ENCODE results near the gene EIF3I.
"Not testable (repeated sequence)": the region's sequence is repeated elsewhere in the genome, so short reads cannot be mapped to it uniquely, and the experiment has no call there.

EIF3I gene

DNA sequence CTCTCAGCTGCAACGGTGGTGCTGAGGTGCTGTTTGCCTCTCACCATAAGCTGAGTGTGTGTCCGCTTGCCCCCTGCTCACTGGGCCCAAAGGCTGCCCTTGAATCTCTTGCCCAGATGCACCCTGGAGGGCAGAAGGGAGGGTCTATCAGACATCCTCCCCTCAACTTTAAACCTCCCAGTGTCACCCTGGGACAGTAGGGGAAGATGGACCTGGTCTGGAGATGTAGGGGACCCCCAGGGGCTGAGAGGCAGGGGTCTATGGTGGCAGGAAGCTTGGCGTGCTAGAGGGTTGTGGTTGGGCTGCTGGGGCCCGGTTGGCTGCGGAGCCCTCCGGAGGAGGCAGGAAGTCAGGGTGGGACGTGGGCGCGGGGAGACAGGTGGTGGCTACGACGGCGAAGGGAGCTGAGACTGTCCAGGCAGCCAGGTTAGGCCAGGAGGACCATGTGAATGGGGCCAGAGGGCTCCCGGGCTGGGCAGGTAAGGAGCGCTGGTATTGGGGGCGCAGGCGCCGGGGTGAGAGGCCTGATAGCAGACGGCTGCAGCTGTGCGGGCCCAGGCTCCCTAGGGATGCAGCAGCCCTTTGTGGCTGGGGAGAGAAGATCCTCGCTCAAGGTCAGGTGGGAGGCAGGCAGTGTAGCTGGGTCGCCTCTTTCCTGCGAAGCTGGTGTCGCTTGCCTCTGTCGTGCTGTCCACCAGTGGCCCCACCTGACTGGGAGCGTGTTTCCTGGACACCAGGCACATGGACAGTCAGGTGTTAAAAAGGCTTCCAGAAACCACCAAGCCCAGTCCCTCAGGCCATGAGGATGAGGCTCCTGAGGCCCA is 28.9 kb downstream of the EIF3I start, which contains the start of gene LCK:
Gene LCK (plus strand): TSS at position 373 of the 824 bp plus-strand sequence. CDS start 23,065 bp downstream, outside the sequence.
- H3K4me3 ChIP-seq (ENCODE audit: extremely low read depth, insufficient read depth, low read length, poor library complexity, severe bottlenecking), result no peak within 1 kb of the TSS
- H3K9me3 ChIP-seq (ENCODE audit: control insufficient read depth, low read length), result no peaks in the 10 kb centered on the region
- peaks cover 14% of the 10 kb centered on the region for H3K4me1 ChIP-seq (ENCODE audit: control insufficient read depth, insufficient read depth, low read length, poor library complexity, severe bottlenecking)
- no peaks in the 10 kb centered on the region for H3K36me3 ChIP-seq (ENCODE audit: control insufficient read depth, insufficient read depth, low read length)
- 91 to 93% methylated on average over 19 to 23 of the region's 25 CpGs for WGBS, 2 experiments (ENCODE audit: insufficient coverage in 2 of 2)
- no peak within 1 kb of the TSS for H3K27ac ChIP-seq (ENCODE audit: low read depth, low read length, severe bottlenecking)

DNA sequence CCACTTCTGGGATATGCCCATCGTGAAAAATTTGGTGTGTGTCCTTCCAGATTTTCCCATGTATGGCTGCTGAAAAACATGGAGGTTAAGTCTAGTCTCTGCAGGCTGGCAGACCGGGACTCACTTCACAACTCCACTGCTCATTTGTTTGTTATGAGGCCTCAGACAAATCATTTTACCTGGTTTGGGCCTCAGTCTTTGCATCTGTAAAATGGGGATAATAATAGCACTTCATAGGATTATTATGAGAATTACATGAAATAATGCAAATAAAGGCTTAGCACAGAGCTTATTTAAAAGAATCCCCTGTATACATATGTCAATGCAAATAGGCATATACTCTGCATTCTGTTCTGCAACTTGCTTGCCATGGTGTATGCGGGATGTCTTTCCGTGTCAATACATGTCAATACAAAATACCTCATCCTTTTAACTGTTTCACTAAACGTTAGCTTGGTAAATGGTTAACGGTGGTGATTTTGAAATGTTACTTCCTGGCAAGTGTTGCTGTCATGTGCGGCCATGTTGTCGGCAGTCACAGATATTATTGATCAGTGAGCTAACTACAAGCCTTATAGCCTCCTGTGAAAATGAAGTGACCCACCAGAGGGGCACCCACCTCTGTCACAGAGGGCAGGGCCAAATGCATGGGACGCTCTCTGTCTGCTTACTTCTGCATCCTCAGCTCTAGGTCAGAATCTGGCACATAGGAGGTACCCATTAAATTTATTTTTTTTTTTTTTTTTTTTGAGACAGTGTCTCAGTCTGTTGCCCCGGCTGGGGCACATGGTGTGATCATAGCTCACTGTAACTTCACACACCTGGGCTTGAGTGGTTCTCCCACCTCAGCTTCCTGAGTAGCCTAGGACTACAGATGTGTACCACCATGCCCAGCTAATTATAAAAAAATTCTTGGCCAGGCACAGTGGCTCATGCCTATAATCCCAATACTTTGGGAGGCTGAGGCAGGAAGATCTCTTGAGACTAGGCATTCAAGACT is 33.2 kb downstream of the EIF3I start:
- Histone ChIP-seq H3K4me1 (ENCODE audit: control insufficient read depth, insufficient read depth, low read length, poor library complexity, severe bottlenecking) (no peaks in the 10 kb centered on the region), H3K4me3 (ENCODE audit: extremely low read depth, insufficient read depth, low read length, poor library complexity, severe bottlenecking) (no peak overlapping the region), H3K27ac (ENCODE audit: low read depth, low read length, severe bottlenecking) (no peak overlapping the region), H3K9me3 (ENCODE audit: control insufficient read depth, low read length) (no peaks in the 10 kb centered on the region), H3K36me3 (ENCODE audit: control insufficient read depth, insufficient read depth, low read length) (no peaks in the 10 kb centered on the region)
- WGBS, 2 experiments (ENCODE audit: insufficient coverage in 2 of 2), result 91 to 97% methylated on average over 7 to 8 of the region's 10 CpGs

DNA sequence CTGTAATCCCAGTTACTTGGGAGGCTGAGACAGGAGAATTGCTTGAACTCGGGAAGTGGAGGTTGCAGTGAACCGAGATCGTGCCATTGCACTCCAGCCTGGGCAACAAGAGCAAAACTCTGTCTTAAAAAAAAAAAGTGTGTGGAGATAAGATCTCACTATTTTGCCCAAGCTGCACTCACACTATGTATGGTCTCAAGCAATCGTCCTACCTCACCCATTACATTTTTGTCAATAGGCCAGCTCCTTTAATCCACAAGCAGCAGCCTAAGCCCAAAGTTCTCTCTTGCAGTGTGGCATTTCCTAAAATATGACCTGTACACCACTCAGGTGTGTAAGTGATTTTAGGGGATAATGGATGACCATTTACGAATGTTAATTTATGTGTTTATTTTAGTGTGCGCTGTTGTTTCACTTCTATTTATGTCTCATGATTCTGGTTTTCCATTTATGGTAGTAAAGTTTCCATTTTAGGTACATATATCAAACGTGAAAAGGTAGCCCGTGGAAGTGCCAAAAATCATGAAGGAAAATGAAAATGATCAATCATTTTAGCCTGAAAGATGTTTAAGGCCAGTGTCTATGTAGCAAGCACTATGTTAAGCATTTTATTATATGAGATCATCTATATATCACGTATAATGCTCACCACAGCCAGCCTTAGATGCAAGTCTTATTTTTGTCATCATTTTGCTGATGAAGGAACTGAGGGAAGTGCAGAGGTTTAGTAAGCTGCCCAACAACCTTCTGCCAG is 34.4 kb downstream of the EIF3I start:
- 88 to 94% methylated on average over 5 to 6 of the region's 9 CpGs for WGBS, 2 experiments (ENCODE audit: insufficient coverage in 2 of 2)
- Histone ChIP-seq H3K36me3 (ENCODE audit: control insufficient read depth, insufficient read depth, low read length) (no peaks in the 10 kb centered on the region), H3K27ac (ENCODE audit: low read depth, low read length, severe bottlenecking) (no peak overlapping the region), H3K9me3 (ENCODE audit: control insufficient read depth, low read length) (no peaks in the 10 kb centered on the region), H3K4me1 (ENCODE audit: control insufficient read depth, insufficient read depth, low read length, poor library complexity, severe bottlenecking) (no peaks in the 10 kb centered on the region), H3K4me3 (ENCODE audit: extremely low read depth, insufficient read depth, low read length, poor library complexity, severe bottlenecking) (no peak overlapping the region)

DNA sequence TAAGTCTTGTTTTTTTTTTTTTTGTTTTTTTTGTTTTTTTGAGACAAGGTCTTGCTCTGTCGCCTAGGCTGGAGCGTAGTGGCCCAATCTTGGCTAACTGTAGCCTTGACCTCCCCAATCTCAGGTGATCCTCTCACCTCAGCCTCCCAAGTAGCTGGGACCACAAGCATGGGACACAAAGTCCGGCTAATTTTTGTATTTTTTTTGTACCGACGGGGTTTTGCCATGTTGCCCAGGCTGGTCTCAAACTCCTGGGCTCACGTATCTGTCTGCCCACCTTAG is 35.0 kb downstream of the EIF3I start:
- Histone ChIP-seq H3K9me3 (ENCODE audit: control insufficient read depth, low read length) (no peaks in the 10 kb centered on the region), H3K36me3 (ENCODE audit: control insufficient read depth, insufficient read depth, low read length) (no peaks in the 10 kb centered on the region), H3K4me1 (ENCODE audit: control insufficient read depth, insufficient read depth, low read length, poor library complexity, severe bottlenecking) (no peaks in the 10 kb centered on the region), H3K27ac (ENCODE audit: low read depth, low read length, severe bottlenecking) (no peak overlapping the region), H3K4me3 (ENCODE audit: extremely low read depth, insufficient read depth, low read length, poor library complexity, severe bottlenecking) (no peak overlapping the region)
- 91 to 95% methylated on average over 6 of the region's 6 CpGs for WGBS, 2 experiments (ENCODE audit: insufficient coverage in 2 of 2)

DNA sequence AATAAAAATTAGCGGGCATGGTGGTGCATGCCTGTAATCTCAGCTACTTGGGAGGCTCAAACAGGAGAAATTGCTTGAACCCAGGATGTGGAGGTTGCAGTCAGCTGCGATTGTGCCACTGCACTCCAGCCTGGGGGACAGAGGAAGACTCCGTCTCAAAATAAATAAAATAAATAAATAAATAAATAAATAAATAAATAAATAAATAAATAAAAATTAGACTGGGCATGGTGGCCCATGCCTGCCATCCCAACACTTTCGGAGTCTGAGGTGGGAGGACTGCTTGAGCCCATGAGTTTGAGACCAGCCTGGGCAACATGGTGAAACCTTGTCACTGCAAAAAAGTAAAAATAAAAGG is 41.0 kb downstream of the EIF3I start:
- not testable (repeated sequence) for H3K4me3 ChIP-seq (ENCODE audit: extremely low read depth, insufficient read depth, low read length, poor library complexity, severe bottlenecking); H3K36me3 ChIP-seq (ENCODE audit: control insufficient read depth, insufficient read depth, low read length); H3K9me3 ChIP-seq (ENCODE audit: control insufficient read depth, low read length); H3K4me1 ChIP-seq (ENCODE audit: control insufficient read depth, insufficient read depth, low read length, poor library complexity, severe bottlenecking); H3K27ac ChIP-seq (ENCODE audit: low read depth, low read length, severe bottlenecking)
- WGBS, 2 experiments (ENCODE audit: insufficient coverage in 2 of 2), result 100% methylated on average over 1 to 2 of the region's 4 CpGs

DNA sequence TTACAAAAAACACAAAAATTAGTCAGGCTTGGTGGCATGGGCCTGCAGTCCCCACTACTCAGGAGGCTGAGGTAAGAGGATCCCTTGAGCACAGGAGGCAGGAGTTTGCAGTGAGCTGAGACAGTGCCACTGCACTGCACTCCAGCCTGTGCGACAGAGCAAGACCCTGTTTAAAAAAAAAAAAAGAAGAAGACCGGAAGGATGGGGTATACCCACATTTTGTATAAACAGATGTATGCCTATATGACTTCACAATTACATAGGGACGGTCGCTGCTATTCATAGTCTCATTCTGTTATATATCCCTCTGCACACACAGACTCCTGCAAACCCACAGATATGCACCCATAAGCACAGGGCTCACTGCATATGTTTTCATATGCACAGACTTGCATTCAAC is 41.5 kb downstream of the EIF3I start:
- H3K36me3 ChIP-seq (ENCODE audit: control insufficient read depth, insufficient read depth, low read length), result no peaks in the 10 kb centered on the region
- no peak overlapping the region for H3K4me3 ChIP-seq (ENCODE audit: extremely low read depth, insufficient read depth, low read length, poor library complexity, severe bottlenecking)
- no peaks in the 10 kb centered on the region for H3K9me3 ChIP-seq (ENCODE audit: control insufficient read depth, low read length)
- WGBS, 2 experiments (ENCODE audit: insufficient coverage in 2 of 2), result 85 to 88% methylated on average over 2 of the region's 4 CpGs
- H3K4me1 ChIP-seq (ENCODE audit: control insufficient read depth, insufficient read depth, low read length, poor library complexity, severe bottlenecking), result no peaks in the 10 kb centered on the region
- H3K27ac ChIP-seq (ENCODE audit: low read depth, low read length, severe bottlenecking), result no peak overlapping the region

DNA sequence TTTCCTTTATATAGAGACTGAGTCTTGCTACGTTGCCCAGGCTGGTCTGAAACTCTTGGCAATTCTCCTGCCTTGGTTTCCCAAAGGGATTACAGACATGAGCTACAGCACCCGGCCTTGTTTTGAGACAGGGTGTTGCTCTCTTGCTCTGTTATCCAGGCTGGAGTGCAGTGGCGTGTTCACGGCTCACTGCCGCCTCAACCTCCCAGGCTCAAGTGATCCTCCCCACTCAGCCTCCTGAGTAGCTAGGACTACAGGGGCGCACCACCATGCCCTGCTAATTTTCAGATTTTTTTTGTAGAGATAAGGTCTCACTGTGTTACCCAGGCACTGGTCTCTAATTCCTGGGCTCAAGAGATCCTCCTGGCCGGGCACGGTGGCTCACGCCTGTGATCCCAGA is 43.6 kb downstream of the EIF3I start:
- Histone ChIP-seq H3K4me3 (ENCODE audit: extremely low read depth, insufficient read depth, low read length, poor library complexity, severe bottlenecking) (no peak overlapping the region), H3K36me3 (ENCODE audit: control insufficient read depth, insufficient read depth, low read length) (no peaks in the 10 kb centered on the region), H3K27ac (ENCODE audit: low read depth, low read length, severe bottlenecking) (no peak overlapping the region), H3K9me3 (ENCODE audit: control insufficient read depth, low read length) (no peaks in the 10 kb centered on the region), H3K4me1 (ENCODE audit: control insufficient read depth, insufficient read depth, low read length, poor library complexity, severe bottlenecking) (no peaks in the 10 kb centered on the region)
- WGBS, 2 experiments (ENCODE audit: insufficient coverage in 2 of 2), result 89 to 98% methylated on average over 8 to 9 of the region's 9 CpGs

DNA sequence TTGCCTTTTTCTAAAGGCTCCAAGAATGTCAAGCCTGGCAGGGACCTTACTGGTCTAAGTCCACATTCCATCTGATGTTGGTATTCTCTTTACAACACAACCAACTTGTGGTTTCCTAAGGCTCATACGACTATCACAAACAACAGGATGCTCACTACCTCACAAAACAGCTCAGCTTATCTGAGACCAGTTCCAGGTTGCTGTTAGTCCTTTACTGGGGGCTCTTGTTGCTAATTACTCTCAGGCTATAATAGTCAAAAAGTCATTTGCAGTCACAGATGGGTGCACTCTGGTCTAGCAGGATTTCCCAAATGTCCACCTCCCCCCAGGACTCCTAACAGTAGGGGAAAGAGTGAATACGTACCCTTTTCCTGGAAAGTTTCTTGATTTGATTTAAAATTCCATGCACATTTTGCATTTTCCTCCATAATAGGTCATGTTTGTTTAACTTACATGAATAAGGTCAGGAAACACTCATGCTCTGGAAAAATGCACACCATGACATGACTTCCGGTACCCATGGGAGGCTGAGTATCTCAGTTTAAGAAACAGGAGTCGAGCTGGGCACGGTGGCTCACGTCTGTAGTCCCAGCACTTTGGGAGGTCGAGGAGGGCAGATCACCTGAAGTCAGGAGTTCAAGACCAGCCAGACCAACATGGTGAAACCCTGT is 44.8 kb downstream of the EIF3I start:
- Histone ChIP-seq H3K4me1 (ENCODE audit: control insufficient read depth, insufficient read depth, low read length, poor library complexity, severe bottlenecking) (no peaks in the 10 kb centered on the region), H3K27ac (ENCODE audit: low read depth, low read length, severe bottlenecking) (no peak overlapping the region), H3K4me3 (ENCODE audit: extremely low read depth, insufficient read depth, low read length, poor library complexity, severe bottlenecking) (no peak overlapping the region), H3K9me3 (ENCODE audit: control insufficient read depth, low read length) (no peaks in the 10 kb centered on the region), H3K36me3 (ENCODE audit: control insufficient read depth, insufficient read depth, low read length) (no peaks in the 10 kb centered on the region)
- 86 to 94% methylated on average over 6 of the region's 7 CpGs for WGBS, 2 experiments (ENCODE audit: insufficient coverage in 2 of 2)

DNA sequence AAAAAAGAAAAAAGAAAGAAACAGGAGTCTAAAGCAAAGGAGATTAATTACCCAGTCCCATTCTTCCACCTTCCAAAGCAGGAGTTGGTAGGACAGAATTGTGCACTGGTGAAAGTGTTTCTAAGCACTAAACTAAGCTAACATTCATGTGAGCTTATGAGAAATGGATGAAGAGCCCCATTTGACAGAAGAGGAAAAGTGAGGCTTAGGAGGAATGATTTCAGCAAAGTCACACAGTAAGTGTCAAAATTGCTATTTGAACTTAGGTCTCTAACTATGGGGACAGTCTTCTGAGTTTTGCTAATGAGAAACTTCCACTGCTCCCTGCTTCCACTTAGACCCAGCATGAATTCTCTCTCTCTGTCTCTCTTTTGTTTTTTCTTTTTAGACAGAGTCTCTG is 47.5 kb downstream of the EIF3I start:
- Histone ChIP-seq H3K4me1 (ENCODE audit: control insufficient read depth, insufficient read depth, low read length, poor library complexity, severe bottlenecking) (peaks cover 5% of the 10 kb centered on the region), H3K36me3 (ENCODE audit: control insufficient read depth, insufficient read depth, low read length) (no peaks in the 10 kb centered on the region), H3K27ac (ENCODE audit: low read depth, low read length, severe bottlenecking) (no peak overlapping the region), H3K4me3 (ENCODE audit: extremely low read depth, insufficient read depth, low read length, poor library complexity, severe bottlenecking) (no peak overlapping the region), H3K9me3 (ENCODE audit: control insufficient read depth, low read length) (no peaks in the 10 kb centered on the region)
